ENCODE data around the gene KRT79. TPM values are rescaled to one million over a fixed set of nuclear protein-coding genes. Genes with fewer than 3 reads are reported as not detected.

The KRT79 gene
- total and polyA plus RNA-seq, 4 donors, result 0.02 to 1.5 (median 0.12) TPM; not detected in 1

GRCh38 chr12:52814710-52815155 is 19.4 kb downstream of the KRT79 start:
- H3K27ac ChIP-seq (ENCODE audit: low read depth in 1 of 2, low read length in 1 of 2), result no peak overlapping the region
- WGBS, 2 donors, result 50 to 70% methylated on average over 4 of the region's 4 CpGs
- ATAC-seq (ENCODE audit: insufficient read depth, low FRiP score) (no peak), DNase-seq (no peak)
- H3K36me3 ChIP-seq (ENCODE audit: control insufficient read depth in 4 of 4, insufficient read depth in 4 of 4, low read length in 4 of 4), result no peaks in the 10 kb centered on the region
- H3K9ac ChIP-seq (ENCODE audit: insufficient read depth in 1 of 2, low read length in 2 of 2), result no peak overlapping the region
- no peak for TF ChIP-seq CTCF (IDR thresholded peaks at IDR 0.05; ENCODE audit: control extremely low read depth, extremely low read depth)
- H3K9me3 ChIP-seq (ENCODE audit: control insufficient read depth in 4 of 4, insufficient read depth in 3 of 4, low read length in 3 of 4), result no peaks in the 10 kb centered on the region
- peaks cover 0 to 33% (median 3%) of the 10 kb centered on the region in 5 donors for H3K4me1 ChIP-seq (ENCODE audit: control insufficient read depth in 5 of 5, insufficient read depth in 5 of 5, low read length in 5 of 5)
- no peak overlapping the region for H3K4me3 ChIP-seq
- peaks cover 0 to 22% (median 2%) of the 10 kb centered on the region in 3 donors for H3K27me3 ChIP-seq (ENCODE audit: control insufficient read depth in 3 of 3, insufficient read depth in 3 of 3, low read length in 2 of 3)

GRCh38 chr12:52813885-52814709 is 20.0 kb downstream of the KRT79 start, which contains the start of gene KRT4:
Gene KRT4, minus strand, starts transcription at chr12:52814116. Its CDS starts 58 bp downstream, at chr12:52814058.
- Histone ChIP-seq H3K9ac (ENCODE audit: insufficient read depth in 1 of 2, low read length in 2 of 2) (no peak within 1 kb of the TSS), H3K9me3 (ENCODE audit: control insufficient read depth in 4 of 4, insufficient read depth in 3 of 4, low read length in 3 of 4) (no peaks in the 10 kb centered on the region), H3K4me3 (no peak within 1 kb of the TSS), H3K4me1 (ENCODE audit: control insufficient read depth in 5 of 5, insufficient read depth in 5 of 5, low read length in 5 of 5) (peaks cover 0 to 33% (median 3%) of the 10 kb centered on the region in 5 donors), H3K27me3 (ENCODE audit: control insufficient read depth in 3 of 3, insufficient read depth in 3 of 3, low read length in 2 of 3) (peaks cover 0 to 21% (median 2%) of the 10 kb centered on the region in 3 donors), H3K27ac (ENCODE audit: low read depth in 1 of 2, low read length in 1 of 2) (no peak within 1 kb of the TSS), H3K36me3 (ENCODE audit: control insufficient read depth in 4 of 4, insufficient read depth in 4 of 4, low read length in 4 of 4) (no peaks in the 10 kb centered on the region)
- peak in 2 of 3 donors; percentile 65 to 82 for DNase-seq
- ATAC-seq (ENCODE audit: insufficient read depth, low FRiP score), result peak; percentile 76
- WGBS, 2 donors, result 62 to 80% methylated on average over 15 of the region's 15 CpGs
- TF ChIP-seq CTCF (IDR thresholded peaks at IDR 0.05; ENCODE audit: control extremely low read depth, extremely low read depth), result no peak

GRCh38 chr12:52813203-52813819 is 20.8 kb downstream of the KRT79 start:
- TF ChIP-seq CTCF (IDR thresholded peaks at IDR 0.05; ENCODE audit: control extremely low read depth, extremely low read depth), result no peak
- Histone ChIP-seq H3K4me3 (no peak overlapping the region), H3K36me3 (ENCODE audit: control insufficient read depth in 4 of 4, insufficient read depth in 4 of 4, low read length in 4 of 4) (no peaks in the 10 kb centered on the region), H3K27ac (ENCODE audit: low read depth in 1 of 2, low read length in 1 of 2) (no peak overlapping the region), H3K27me3 (ENCODE audit: control insufficient read depth in 3 of 3, insufficient read depth in 3 of 3, low read length in 2 of 3) (peaks cover 0 to 25% (median 2%) of the 10 kb centered on the region in 3 donors), H3K9me3 (ENCODE audit: control insufficient read depth in 4 of 4, insufficient read depth in 3 of 4, low read length in 3 of 4) (peaks cover 0 to 3% (median 0%) of the 10 kb centered on the region in 4 donors), H3K9ac (ENCODE audit: insufficient read depth in 1 of 2, low read length in 2 of 2) (no peak overlapping the region), H3K4me1 (ENCODE audit: control insufficient read depth in 5 of 5, insufficient read depth in 5 of 5, low read length in 5 of 5) (peaks cover 0 to 25% (median 3%) of the 10 kb centered on the region in 5 donors)
- 77 to 89% methylated on average over 10 of the region's 10 CpGs for WGBS, 2 donors
- ATAC-seq (ENCODE audit: insufficient read depth, low FRiP score), result no peak
- no peak for DNase-seq

All from lung (tissue), 12 donors.